CD14-positive monocyte (primary cell): ENCODE results near the gene TFEB. TPM values are rescaled to one million over a fixed set of nuclear protein-coding genes. Genes with fewer than 3 reads are reported as not detected.

ENCODE experiments used
- DNase-seq, 3 donors: peaks; one replicate each; pipeline ENCODE4 v3.0.0-alpha.2; 2011 to 2022
- H2AFZ ChIP-seq: 2 replicates; pipeline ENCODE4 v1.6.0; 2012; ENCODE audit warnings: mild to moderate bottlenecking, low read depth, low read length, inconsistent platforms; ENCODE audit not compliant: insufficient read depth, poor library complexity, severe bottlenecking
- H3K27ac ChIP-seq, 2 donors: 1 replicate in 1 of 2; 2 replicates in 1 of 2; pipeline ENCODE4 v1.5.1; 2012 to 2013; ENCODE audit warnings: low read length in 2 of 2, control low read depth in 1 of 2, inconsistent platforms in 1 of 2, low read depth in 1 of 2, mild to moderate bottlenecking in 1 of 2
- H3K27me3 ChIP-seq, 2 donors: one replicate each; pipeline versions ENCODE4 v1.6.0 to v1.6.1; 2011 to 2013; ENCODE audit warnings: low read length in 2 of 2; ENCODE audit not compliant: control insufficient read depth in 2 of 2, insufficient read depth in 2 of 2
- H3K36me3 ChIP-seq, 2 donors: replicated peaks in 1 of 2; 1 replicate in 1 of 2; 2 replicates in 1 of 2; pipeline versions ENCODE4 v1.5.1 to v1.6.1; 2012 to 2013; ENCODE audit warnings: low read length in 2 of 2, control low read depth in 1 of 2, inconsistent platforms in 1 of 2, mild to moderate bottlenecking in 1 of 2; ENCODE audit not compliant: insufficient read depth in 2 of 2, control insufficient read depth in 1 of 2
- H3K4me1 ChIP-seq, 2 donors: 1 replicate in 1 of 2; 2 replicates in 1 of 2; pipeline versions ENCODE4 v1.5.1 to v1.6.1; 2012 to 2013; ENCODE audit warnings: low read length in 2 of 2, control low read depth in 1 of 2, inconsistent platforms in 1 of 2, mild to moderate bottlenecking in 1 of 2, moderate library complexity in 1 of 2; ENCODE audit not compliant: insufficient read depth in 2 of 2, control insufficient read depth in 1 of 2
- H3K4me2 ChIP-seq: replicated peaks from 2 replicates; pipeline ENCODE3; 2012; ENCODE audit warnings: low read length, moderate library complexity, mild to moderate bottlenecking; ENCODE audit not compliant: poor library complexity, severe bottlenecking; ENCODE audit errors: extremely low read depth
- H3K4me3 ChIP-seq, 3 experiments: fragments of 200-600 bp in 1 of 3; sonication (generic) in 1 of 3; replicated peaks in 1 of 3; 1 replicate in 2 of 3; 2 replicates in 1 of 3; pipeline ENCODE4 v1.5.1; 2011 to 2013; ENCODE audit warnings: low read length in 3 of 3, mild to moderate bottlenecking in 3 of 3, control low read depth in 2 of 3, low read depth in 2 of 3, inconsistent platforms in 1 of 3, moderate library complexity in 1 of 3
- H3K79me2 ChIP-seq: 2 replicates; pipeline ENCODE4 v1.6.0; 2012; ENCODE audit warnings: mild to moderate bottlenecking, control low read depth, inconsistent platforms, low read length, moderate library complexity; ENCODE audit not compliant: insufficient read depth
- H3K9ac ChIP-seq: 2 replicates; pipeline ENCODE4 v1.6.0; 2017; ENCODE audit warnings: low read length, mild to moderate bottlenecking; ENCODE audit not compliant: insufficient read depth, poor library complexity, severe bottlenecking
- H3K9me3 ChIP-seq, 2 donors: replicated peaks in 1 of 2; 1 replicate in 1 of 2; 2 replicates in 1 of 2; pipeline versions ENCODE4 v1.5.1 to v1.6.1; 2012 to 2013; ENCODE audit warnings: low read length in 2 of 2, control low read depth in 1 of 2; ENCODE audit not compliant: control insufficient read depth in 1 of 2, insufficient read depth in 1 of 2
- H4K20me1 ChIP-seq: 2 replicates; pipeline ENCODE4 v1.6.0; 2012; ENCODE audit warnings: mild to moderate bottlenecking, low read length, control low read depth, moderate library complexity; ENCODE audit not compliant: insufficient read depth
- H3K27ac Mint-ChIP-seq, 7 donors: one replicate each; pipeline ENCODE4 v1.8.0; 2020; ENCODE audit warnings: mild to moderate bottlenecking in 7 of 7, mixed read lengths in 7 of 7, moderate library complexity in 6 of 7, inconsistent platforms in 2 of 7
- H3K27me3 Mint-ChIP-seq, 3 donors: one replicate each; pipeline ENCODE4 v1.8.0; 2021 to 2022; ENCODE audit warnings: low read depth in 3 of 3, mild to moderate bottlenecking in 3 of 3, mixed read lengths in 3 of 3, moderate library complexity in 3 of 3, inconsistent platforms in 1 of 3
- H3K36me3 Mint-ChIP-seq, 2 donors: one replicate each; pipeline ENCODE4 v1.8.0; 2020; ENCODE audit warnings: mixed read lengths in 2 of 2, inconsistent platforms in 1 of 2, mild to moderate bottlenecking in 1 of 2
- H3K4me1 Mint-ChIP-seq: one replicate; pipeline ENCODE4 v1.8.0; 2020; ENCODE audit warnings: mild to moderate bottlenecking, mixed read lengths
- H3K4me3 Mint-ChIP-seq, 2 donors: one replicate each; pipeline ENCODE4 v1.8.0; 2020; ENCODE audit warnings: mild to moderate bottlenecking in 2 of 2, mixed read lengths in 2 of 2, moderate library complexity in 1 of 2
- H3K9me3 Mint-ChIP-seq, 7 donors: one replicate each; pipeline ENCODE4 v1.8.0; 2020 to 2022; ENCODE audit warnings: mixed read lengths in 7 of 7, mild to moderate bottlenecking in 6 of 7, moderate library complexity in 6 of 7, inconsistent platforms in 2 of 7
- CTCF ChIP-seq: fragments of 200-600 bp; IDR thresholded peaks from one replicate; pipeline ENCODE4 v1.8.0; 2022; ENCODE audit warnings: antibody characterized with exemption, mild to moderate bottlenecking
- WGBS: methylation state at CpG from one replicate; pipeline ENCODE4 v1.1.5; 2013; ENCODE audit warnings: missing lambda C conversion rate; ENCODE audit not compliant: insufficient coverage; 5-methylcytosine and 5-hydroxymethylcytosine counted together
- intact Hi-C, 2 donors: fragments of 100-400 bp; cut with micrococcal nuclease; formaldehyde crosslinking; loops; one replicate each; pipeline versions ENCODE4 v1.15.0 to v1.15.1; 2023
- polyA plus RNA-seq, 3 donors: library from polyadenylated mRNA; depleted of rRNA in 1 of 3; unstranded in 2 of 3; stranded (reverse) in 1 of 3; fragments of 300-500 nt in 2 of 3; fragments of >200 nt in 1 of 3; fragmentation: Illumina TruSeq in 2 of 3; gene quantifications; 1 replicate in 2 of 3; 2 replicates in 1 of 3; pipeline ENCODE4 v1.2.3, GENCODE V29; 2012 to 2021

The TFEB gene
- polyA plus RNA-seq, 3 donors: 42.6 to 60.0 (median 55.0) TPM

GRCh38 chr6:41653691-41654090 is 81.7 kb downstream of the TFEB start:
- Histone ChIP-seq H3K36me3 (no peaks in the 10 kb centered on the region), H3K27me3 (no peaks in the 10 kb centered on the region), H2AFZ (no peak overlapping the region), H4K20me1 (no peaks in the 10 kb centered on the region), H3K27ac (no peak overlapping the region), H3K9ac (no peak overlapping the region), H3K4me3 (no peak overlapping the region), H3K79me2 (no peaks in the 10 kb centered on the region), H3K9me3 (no peaks in the 10 kb centered on the region), H3K4me1 (no peaks in the 10 kb centered on the region), H3K4me2 (no peak overlapping the region)
- Mint-ChIP-seq H3K4me1 (peaks cover 3% of the 10 kb centered on the region), H3K36me3 (no peaks in the 10 kb centered on the region), H3K27ac (no peak overlapping the region), H3K9me3 (no peaks in the 10 kb centered on the region), H3K4me3 (no peak overlapping the region), H3K27me3 (peaks cover 5 to 14% (median 8%) of the 10 kb centered on the region in 3 donors)
- 100% methylated on average over 1 of the region's 5 CpGs for WGBS
- no peak for TF ChIP-seq CTCF
- DNase-seq: no peak
- intact Hi-C loops: no loop called here

- intact Hi-C loops: no loop called here
- Histone ChIP-seq H3K27ac (no peak overlapping the region), H3K4me2 (no peak overlapping the region), H3K9me3 (no peaks in the 10 kb centered on the region), H3K4me1 (no peaks in the 10 kb centered on the region), H2AFZ (no peak overlapping the region), H3K36me3 (no peaks in the 10 kb centered on the region), H4K20me1 (no peaks in the 10 kb centered on the region), H3K9ac (no peak overlapping the region), H3K27me3 (no peaks in the 10 kb centered on the region), H3K4me3 (no peak overlapping the region), H3K79me2 (no peaks in the 10 kb centered on the region)
- Mint-ChIP-seq H3K9me3 (no peaks in the 10 kb centered on the region), H3K4me1 (peaks cover 3% of the 10 kb centered on the region), H3K27me3 (peaks cover 2 to 12% (median 8%) of the 10 kb centered on the region in 3 donors), H3K36me3 (no peaks in the 10 kb centered on the region), H3K4me3 (no peak overlapping the region), H3K27ac (no peak overlapping the region)
- WGBS: 90% methylated on average over 29 of the region's 32 CpGs
- no peak for DNase-seq
- no peak for TF ChIP-seq CTCF
These were observed 82.3 kb downstream of the TFEB start for GRCh38 chr6:41652866-41653652.
